B cell (primary cell): Measurements from ENCODE around the gene PRKCA. TPM values are rescaled to one million over a fixed set of nuclear protein-coding genes. Genes with fewer than 3 reads are reported as not detected.
"Not testable (repeated sequence)": the region's sequence is repeated elsewhere in the genome, so short reads cannot be mapped to it uniquely, and the experiment has no call there.

Experiments used
- ATAC-seq: fragments of 200-7000 bp; cut with Tn5 transposase; one replicate; pipeline ENCODE4 v1.10.0; 2021; ENCODE audit warnings: low read depth, mild to moderate bottlenecking, moderate number of reproducible peaks, moderate library complexity
- CTCF ChIA-PET: fragments of 350-600 bp; sonication (Branson Sonifier 250); formaldehyde crosslinking; loops from one replicate; lab custom pipeline; 2021; ENCODE audit warnings: antibody characterized with exemption, inconsistent platforms; lab: Charles Lee
- POLR2A ChIA-PET: fragments of 350-600 bp; sonication (Branson Sonifier 250); formaldehyde crosslinking; loops from one replicate; lab custom pipeline; 2021; ENCODE audit warnings: antibody characterized with exemption; lab: Charles Lee
- DNase-seq: peaks from one replicate; pipeline ENCODE4 v3.0.0; 2013
- H2AFZ ChIP-seq: 2 replicates; pipeline ENCODE4 v1.6.1; 2012; ENCODE audit warnings: mild to moderate bottlenecking, low read depth, low read length; ENCODE audit not compliant: insufficient read depth, poor library complexity, severe bottlenecking
- H3K27ac ChIP-seq, 2 donors: 1 replicate in 1 of 2; 2 replicates in 1 of 2; pipeline ENCODE4 v1.5.1; 2012 to 2013; ENCODE audit warnings: low read length in 2 of 2, mild to moderate bottlenecking in 2 of 2, moderate library complexity in 1 of 2
- H3K27me3 ChIP-seq, 4 experiments: fragments of 200-600 bp in 1 of 4; sonication (generic) in 1 of 4; replicated peaks in 1 of 4; 1 replicate in 2 of 4; 2 replicates in 2 of 4; pipeline versions ENCODE4 v1.6.1 to v1.7.0; 2013 to 2016; ENCODE audit warnings: low read length in 3 of 4, mild to moderate bottlenecking in 2 of 4, mixed read lengths in 1 of 4, moderate library complexity in 1 of 4; ENCODE audit not compliant: insufficient read depth in 4 of 4, control insufficient read depth in 3 of 4; ENCODE audit errors: control extremely low read depth in 1 of 4
- H3K36me3 ChIP-seq, 2 experiments: replicated peaks in 1 of 2; 1 replicate in 1 of 2; 2 replicates in 1 of 2; pipeline versions ENCODE4 v1.6.1 to v1.7.1; 2013; ENCODE audit warnings: low read length in 1 of 2; ENCODE audit not compliant: insufficient read depth in 2 of 2, control insufficient read depth in 1 of 2; ENCODE audit errors: control extremely low read depth in 1 of 2, extremely low read depth in 1 of 2
- H3K4me1 ChIP-seq, 2 donors: fragments of 200-600 bp in 1 of 2; sonication (generic) in 1 of 2; 1 replicate in 1 of 2; 2 replicates in 1 of 2; pipeline versions ENCODE4 v1.5.1 to v1.6.1; 2013 to 2017; ENCODE audit warnings: low read length in 2 of 2; ENCODE audit not compliant: control insufficient read depth in 2 of 2, insufficient read depth in 2 of 2
- H3K4me2 ChIP-seq: replicated peaks from 2 replicates; pipeline ENCODE3; 2012; ENCODE audit warnings: mild to moderate bottlenecking, low read depth, low read length; ENCODE audit not compliant: poor library complexity, severe bottlenecking
- H3K4me3 ChIP-seq, 5 experiments: fragments of 200-600 bp in 1 of 5; sonication (generic) in 1 of 5; 1 replicate in 3 of 5; 2 replicates in 2 of 5; pipeline versions ENCODE4 v1.5.1 to v1.7.0; 2011 to 2016; ENCODE audit warnings: low read length in 4 of 5, mild to moderate bottlenecking in 4 of 5, low read depth in 2 of 5, control low read depth in 1 of 5, moderate library complexity in 1 of 5; ENCODE audit not compliant: insufficient read depth in 1 of 5; ENCODE audit errors: control extremely low read depth in 1 of 5, extremely low read depth in 1 of 5
- H3K79me2 ChIP-seq: fragments of 200-600 bp; sonication (generic); one replicate; pipeline ENCODE4 v1.6.0; 2016; ENCODE audit warnings: low read length; ENCODE audit not compliant: control insufficient read depth, insufficient read depth
- H3K9ac ChIP-seq: fragments of 200-600 bp; sonication (generic); 2 replicates; pipeline ENCODE4 v1.6.1; 2017; ENCODE audit warnings: mild to moderate bottlenecking, low read length, moderate library complexity
- H3K9me3 ChIP-seq, 3 donors: one replicate each; pipeline versions ENCODE4 v1.6.1 to v1.7.1; 2013; ENCODE audit warnings: low read length in 2 of 3; ENCODE audit not compliant: control insufficient read depth in 2 of 3, insufficient read depth in 1 of 3; ENCODE audit errors: control extremely low read depth in 1 of 3
- H4K20me1 ChIP-seq: 2 replicates; pipeline ENCODE4 v1.6.0; 2012; ENCODE audit warnings: mild to moderate bottlenecking, low read length; ENCODE audit not compliant: insufficient read depth, control insufficient read depth, poor library complexity, severe bottlenecking
- H3K27ac Mint-ChIP-seq: one replicate; pipeline ENCODE4 v1.8.0; 2021; ENCODE audit warnings: mixed read lengths
- H3K27me3 Mint-ChIP-seq: one replicate; pipeline ENCODE4 v1.8.0; 2021; ENCODE audit warnings: mixed read lengths
- H3K4me1 Mint-ChIP-seq: one replicate; pipeline ENCODE4 v1.8.0; 2021; ENCODE audit warnings: mixed read lengths
- H3K4me3 Mint-ChIP-seq: one replicate; pipeline ENCODE4 v1.8.0; 2021; ENCODE audit warnings: mixed read lengths
- H3K9me3 Mint-ChIP-seq: one replicate; pipeline ENCODE4 v1.8.0; 2022; ENCODE audit warnings: mixed read lengths; ENCODE audit not compliant: insufficient read depth
- CTCF ChIP-seq: fragments of 200-600 bp; IDR thresholded peaks from one replicate; pipeline ENCODE4 v1.8.0; 2022; ENCODE audit warnings: antibody characterized with exemption, mild to moderate bottlenecking
- EZH2 ChIP-seq: IDR thresholded peaks from 2 replicates; pipeline ENCODE4 v1.6.1; 2012; ENCODE audit warnings: borderline replicate concordance, low read depth, mild to moderate bottlenecking, moderate library complexity, low read length; ENCODE audit not compliant: insufficient read depth, poor library complexity, severe bottlenecking
- WGBS: methylation state at CpG from one replicate; pipeline ENCODE4 v1.1.5; 2013; ENCODE audit warnings: missing lambda C conversion rate; ENCODE audit not compliant: insufficient coverage; 5-methylcytosine and 5-hydroxymethylcytosine counted together
- intact Hi-C: fragments of 100-400 bp; cut with micrococcal nuclease; formaldehyde crosslinking; loops from one replicate; pipeline ENCODE4 v1.10.0; 2022
- polyA minus RNA-seq: library from RNA; depleted of rRNA, polyadenylated mRNA; stranded (reverse); fragments of >200 nt; gene quantifications from 2 replicates; pipeline ENCODE4 v1.2.3, GENCODE V29; 2012
- polyA plus RNA-seq: library from polyadenylated mRNA; depleted of rRNA; stranded (reverse); fragments of >200 nt; gene quantifications from 2 replicates; pipeline ENCODE4 v1.2.3, GENCODE V29; 2012
- total RNA-seq, 2 donors: library from RNA; stranded (reverse); fragments of 120-200 nt in 1 of 2; gene quantifications; 1 replicate in 1 of 2; 2 replicates in 1 of 2; pipeline versions ENCODE4 v1.2.3 to v1.2.4, GENCODE V29; 2013 to 2022

PRKCA gene
- total RNA-seq (3.6 and 7.7 TPM in 2 replicates), polyA plus RNA-seq (0.33 and 0.46 TPM in 2 replicates), polyA minus RNA-seq (0.34 and 2.8 TPM in 2 replicates)
- total RNA-seq (2013), result 0.70 TPM

- Histone ChIP-seq H3K79me2 (no peaks in the 10 kb centered on the region), H3K4me1 (peaks cover 13 to 14% of the 10 kb centered on the region in 2 donors), H3K27me3 (peaks cover 0 to 40% (median 11%) of the 10 kb centered on the region in 4 experiments), H4K20me1 (no peaks in the 10 kb centered on the region), H3K9me3 (no peaks in the 10 kb centered on the region), H3K9ac (peak within 1 kb of the TSS; percentile 71), H2AFZ (peak within 1 kb of the TSS; percentile 85), H3K4me3 (peak within 1 kb of the TSS; percentile 33 to 86 (median 55)), H3K4me2 (peak within 1 kb of the TSS; percentile 97), H3K36me3 (no peaks in the 10 kb centered on the region), H3K27ac (no peak within 1 kb of the TSS)
- Mint-ChIP-seq H3K9me3 (no peaks in the 10 kb centered on the region), H3K4me1 (peaks cover 14% of the 10 kb centered on the region), H3K27me3 (peaks cover 23% of the 10 kb centered on the region), H3K4me3 (peak within 1 kb of the TSS; percentile 84), H3K27ac (peak within 1 kb of the TSS; percentile 55)
- intact Hi-C loops, result loop anchor here (1.0 kb wide), 1 partner anchor 110 kb away; the partner anchor contains the start of gene CEP112
- TF ChIP-seq EZH2, result no peak
- TF ChIP-seq CTCF, result no peak
- DNase-seq (peak; percentile 73), ATAC-seq (peak; percentile 83)
- CTCF ChIA-PET, result no interaction called here
- under 1% methylated on average over 103 of the region's 117 CpGs for WGBS
- POLR2A ChIA-PET, result no interaction called here
Measured at GRCh38 chr17:66301864-66302741, at the start of gene PRKCA. Gene PRKCA (plus strand): TSS chr17:66302613.

DNA sequence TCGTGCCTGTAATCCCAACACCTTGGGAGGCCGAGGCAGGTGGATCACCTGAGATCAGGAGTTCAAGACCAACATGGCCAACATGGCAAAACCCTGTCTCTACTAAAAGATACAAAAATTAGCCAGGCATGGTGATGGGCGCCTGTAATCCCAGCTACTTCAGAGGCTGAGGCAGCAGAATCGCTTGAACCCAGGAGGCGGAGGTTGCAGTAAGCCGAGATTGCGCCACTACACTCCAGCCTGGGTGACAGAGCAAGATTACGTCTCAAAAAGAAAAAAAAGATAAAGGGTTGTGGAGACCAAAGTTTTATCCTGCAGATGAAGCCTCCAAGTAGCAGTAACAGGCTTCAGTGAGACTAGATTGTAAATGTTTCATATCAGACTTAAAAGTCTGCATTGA lies 49.0 kb upstream of the PRKCA start:
- H4K20me1 ChIP-seq, ATAC-seq, H3K4me1 Mint-ChIP-seq, DNase-seq, H3K27me3 ChIP-seq, intact Hi-C loops, H3K4me3 ChIP-seq, H3K9ac ChIP-seq, H3K27ac Mint-ChIP-seq, H3K79me2 ChIP-seq, H3K4me3 Mint-ChIP-seq, H3K27ac ChIP-seq, H3K9me3 Mint-ChIP-seq, H2AFZ ChIP-seq, H3K4me2 ChIP-seq, POLR2A ChIA-PET, H3K27me3 Mint-ChIP-seq, H3K36me3 ChIP-seq, H3K9me3 ChIP-seq, H3K4me1 ChIP-seq: not testable (repeated sequence)
- CTCF ChIA-PET, result interaction anchor here (1.8 kb wide), 1 partner anchor 313 kb away, joined by 4 read pairs; no protein-coding TSS in a partner anchor
- 100% methylated on average over 7 of the region's 8 CpGs for WGBS
